Uterus (tissue), 2 donors: ENCODE data around the gene C1QTNF5.

Experiments
- CTCF ChIP-seq, 4 experiments: fragments of 200-600 bp in 2 of 4; fragments of 450-650 bp in 2 of 4; sonication (generic) in 2 of 4; IDR thresholded peaks; one replicate each; pipeline ENCODE4 v1.5.1; 2016 to 2019; ENCODE audit warnings: antibody characterized with exemption in 4 of 4, mild to moderate bottlenecking in 2 of 4, moderate library complexity in 1 of 4
- POLR2A ChIP-seq, 2 donors: fragments of 450-650 bp; IDR thresholded peaks; one replicate each; pipeline ENCODE4 v1.6.1; 2016; ENCODE audit warnings: antibody characterized with exemption in 2 of 2, mild to moderate bottlenecking in 1 of 2, moderate library complexity in 1 of 2

GRCh38 chr11:119367661-119368120 lies 27.0 kb upstream of the C1QTNF5 start:
- TF ChIP-seq CTCF (IDR thresholded peaks at IDR 0.05) (no peak), POLR2A (IDR thresholded peaks at IDR 0.05) (no peak)
